Measurements from ENCODE around the gene CDKAL1. TPM values are rescaled to one million over a fixed set of nuclear protein-coding genes. Genes with fewer than 3 reads are reported as not detected.

Gene CDKAL1
- polyA plus RNA-seq, 2 of the 4 experiments (the other 2 are of a cell fraction), result 4.7 to 8.3 TPM

GRCh38 chr6:21158149-21158548 lies 623.9 kb downstream of the CDKAL1 start:
- DNase-seq (ENCODE audit: low read depth in 1 of 2, low spot score in 1 of 2) (no peak), FAIRE-seq (no peak), ATAC-seq (no peak)
- no peaks in the 10 kb centered on the region for H3K4me1 ChIP-seq
- no peak overlapping the region for H3K27ac ChIP-seq
- H3K9me3 ChIP-seq, result no peaks in the 10 kb centered on the region
- ChIA-PET POLR2A (no interaction called here), CTCF (interaction anchor here (0.6 kb wide), 1 partner anchor 893 kb away, joined by 5 read pairs; no protein-coding TSS in a partner anchor)
- WGBS (ENCODE audit: missing lambda C conversion rate), result 97% methylated on average over 1 of the region's 1 CpG
- no peak overlapping the region for H3K4me3 ChIP-seq
- TF ChIP-seq POLR2A (IDR thresholded peaks at IDR 0.05; ENCODE audit: low read length), result no peak
- TF ChIP-seq KDM5A (IDR thresholded peaks at IDR 0.05), result no peak
- no peak for TF ChIP-seq RARB (CRISPR knock-in tag; IDR thresholded peaks at IDR 0.05)
- TF ChIP-seq RAD21 (conservative IDR thresholded peaks at IDR 0.05 in 1 of 2, IDR thresholded peaks at IDR 0.05 in 1 of 2), result no peak
- no peak for TF ChIP-seq FOXS1 (CRISPR knock-in tag; IDR thresholded peaks at IDR 0.05)
- no peak for TF ChIP-seq BCL3 (IDR thresholded peaks at IDR 0.05)
- no peak for TF ChIP-seq NR3C1 (IDR thresholded peaks at IDR 0.05)
- TF ChIP-seq REST (IDR thresholded peaks at IDR 0.05), result no peak
- TF ChIP-seq POLR2AphosphoS2 (conservative IDR thresholded peaks at IDR 0.05; ENCODE audit: low read length), result no peak
- no peak for TF ChIP-seq HMGXB4 (CRISPR knock-in tag; IDR thresholded peaks at IDR 0.05; ENCODE audit: borderline replicate concordance)
- TF ChIP-seq ATOH8 (CRISPR knock-in tag; IDR thresholded peaks at IDR 0.05; ENCODE audit: low read depth), result no peak
- no peak for TF ChIP-seq SREBF2 (IDR thresholded peaks at IDR 0.05)
- no peak for TF ChIP-seq ZSCAN20 (CRISPR knock-in tag; IDR thresholded peaks at IDR 0.05)
- no peak for TF ChIP-seq TP53 (CRISPR knock-in tag; IDR thresholded peaks at IDR 0.05)
- no peak overlapping the region for H3K4me2 ChIP-seq

- FAIRE-seq (no peak), DNase-seq (ENCODE audit: low read depth in 1 of 2, low spot score in 1 of 2) (no peak), ATAC-seq (no peak)
- Histone ChIP-seq H3K9me3 (no peaks in the 10 kb centered on the region), H3K4me1 (no peaks in the 10 kb centered on the region), H3K27ac (no peak overlapping the region), H3K4me2 (no peak overlapping the region), H3K4me3 (no peak overlapping the region)
- TF ChIP-seq NR3C1 (IDR thresholded peaks at IDR 0.05) (no peak), KDM5A (IDR thresholded peaks at IDR 0.05) (no peak), BHLHE40 (IDR thresholded peaks at IDR 0.05; ENCODE audit: low read depth, low read length) (no peak), TP53 (CRISPR knock-in tag; IDR thresholded peaks at IDR 0.05) (no peak), MAFK (IDR thresholded peaks at IDR 0.05; ENCODE audit: partially characterized antibody) (no peak), CHD4 (IDR thresholded peaks at IDR 0.05; ENCODE audit: borderline replicate concordance) (no peak), FOSL2 (IDR thresholded peaks at IDR 0.05) (no peak), FOSL2 (CRISPR knock-in tag; IDR thresholded peaks at IDR 0.05) (no peak), HEYL (CRISPR knock-in tag; IDR thresholded peaks at IDR 0.05) (no peak), JUN (IDR thresholded peaks at IDR 0.05) (no peak), CTCF (IDR thresholded peaks at IDR 0.05) (no peak), JUNB (IDR thresholded peaks at IDR 0.05) (no peak)
- ChIA-PET POLR2A (no interaction called here), CTCF (interaction anchor here (0.6 kb wide), 1 partner anchor 894 kb away, joined by 5 read pairs; no protein-coding TSS in a partner anchor)
- WGBS (ENCODE audit: missing lambda C conversion rate), result 40% methylated on average over 1 of the region's 1 CpG
These were observed 624.6 kb downstream of the CDKAL1 start for GRCh38 chr6:21158873-21159272.
